Activated CD8-positive, alpha-beta T cell treated with anti-CD3 and anti-CD28 coated beads for 36 hours (primary cell): ENCODE results near the gene ERCC1. TPM values are rescaled to one million over a fixed set of nuclear protein-coding genes. Genes with fewer than 3 reads are reported as not detected.
A peak's percentile ranks its signal among the peaks of the same experiment; 100 is the strongest.

Experiments
- ATAC-seq: fragments of 200-7000 bp; cut with Tn5 transposase; one replicate; pipeline ENCODE4 v1.10.0; 2021; ENCODE audit warnings: mild to moderate bottlenecking, moderate library complexity
- CTCF ChIA-PET: fragments of 350-600 bp; sonication (Branson Sonifier 250); formaldehyde crosslinking; loops from one replicate; lab custom pipeline; 2021; ENCODE audit warnings: antibody characterized with exemption; lab: Charles Lee
- POLR2A ChIA-PET: fragments of 350-600 bp; sonication (Branson Sonifier 250); formaldehyde crosslinking; loops from one replicate; lab custom pipeline; 2021; ENCODE audit warnings: antibody characterized with exemption; lab: Charles Lee
- DNase-seq: peaks from one replicate; pipeline ENCODE4 v3.0.0-alpha.2; 2020
- H3K27ac Mint-ChIP-seq: one replicate; pipeline ENCODE4 v1.8.0; 2021; ENCODE audit warnings: mild to moderate bottlenecking, mixed read lengths
- H3K27me3 Mint-ChIP-seq: one replicate; pipeline ENCODE4 v1.8.0; 2021; ENCODE audit warnings: mixed read lengths
- H3K36me3 Mint-ChIP-seq: one replicate; pipeline ENCODE4 v1.8.0; 2021; ENCODE audit warnings: low read depth, mixed read lengths
- H3K4me1 Mint-ChIP-seq: one replicate; pipeline ENCODE4 v1.8.0; 2021; ENCODE audit warnings: low read depth, mixed read lengths
- H3K4me3 Mint-ChIP-seq: one replicate; pipeline ENCODE4 v1.8.0; 2021; ENCODE audit warnings: mild to moderate bottlenecking, moderate library complexity, mixed read lengths
- H3K9me3 Mint-ChIP-seq: one replicate; pipeline ENCODE4 v1.8.0; 2021; ENCODE audit warnings: mixed read lengths
- CTCF ChIP-seq: fragments of 200-600 bp; IDR thresholded peaks from one replicate; pipeline ENCODE4 v1.8.0; 2022; ENCODE audit warnings: antibody characterized with exemption, mild to moderate bottlenecking
- intact Hi-C: fragments of 100-400 bp; cut with micrococcal nuclease; formaldehyde crosslinking; loops from one replicate; pipeline ENCODE4 v1.10.0; 2022
- total RNA-seq, 2 experiments: library from RNA; stranded (reverse); gene quantifications; one replicate each; pipeline ENCODE4 v1.2.3, GENCODE V29; 2021

Gene ERCC1
- total RNA-seq, 2 experiments from 2014 or later: 41.6 to 46.5 TPM

DNA sequence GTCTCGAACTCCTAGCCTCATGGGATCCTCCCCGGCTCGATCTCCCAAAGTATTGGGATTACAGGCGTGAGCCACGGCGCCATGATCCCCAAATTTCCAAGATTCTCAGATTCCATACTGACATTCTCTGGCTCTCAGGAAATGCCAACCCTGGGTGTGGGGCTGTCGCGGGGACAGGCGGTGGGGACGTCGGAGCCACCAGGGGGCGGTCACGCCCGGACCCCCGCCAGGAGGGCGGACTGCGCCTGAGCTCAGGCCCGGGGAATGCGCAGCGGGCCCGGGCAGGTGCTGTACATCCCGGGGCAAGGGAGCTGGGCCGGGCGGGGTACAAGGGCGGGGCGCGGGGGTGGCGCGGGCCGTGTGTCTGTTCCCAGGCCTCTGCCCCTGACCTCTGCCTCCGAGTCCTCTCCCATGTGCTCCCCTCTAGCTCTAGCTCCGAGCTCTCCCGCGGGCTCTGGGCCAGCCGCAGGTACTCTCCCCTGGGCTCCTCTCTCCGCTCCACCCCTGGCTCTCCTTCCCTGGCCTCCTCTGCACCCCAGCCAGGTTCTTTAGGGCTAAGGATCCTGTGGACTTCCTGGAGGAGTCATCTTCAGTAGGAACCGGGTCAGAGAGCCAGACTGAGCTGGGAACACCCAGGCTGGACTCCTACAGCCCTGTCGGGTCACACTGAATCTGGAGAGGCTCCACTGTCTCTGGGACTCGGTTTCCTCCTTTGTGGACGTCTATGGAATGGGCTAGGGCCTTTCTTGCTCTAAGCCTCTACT lies 21.2 kb downstream of the ERCC1 start:
- ATAC-seq (no peak), DNase-seq (peak; percentile 36)
- H3K36me3 Mint-ChIP-seq: peaks cover 2% of the 10 kb centered on the region
- H3K27me3 Mint-ChIP-seq: peaks cover 44% of the 10 kb centered on the region
- H3K27ac Mint-ChIP-seq: no peak overlapping the region
- intact Hi-C loops: no loop called here
- ChIA-PET POLR2A (interaction anchor here (0.6 to 1.1 kb wide), 3 partner anchors 11 to 76 kb away, joined by 3 to 4 read pairs (median 4); no protein-coding TSS in a partner anchor), CTCF (interaction anchor here (0.6 to 3.7 kb wide), 22 partner anchors 9 to 310 kb away, joined by 3 to 32 read pairs (median 4); no protein-coding TSS in a partner anchor)
- H3K4me3 Mint-ChIP-seq: no peak overlapping the region
- peaks cover 26% of the 10 kb centered on the region for H3K4me1 Mint-ChIP-seq
- TF ChIP-seq CTCF: peak; percentile 50
- no peaks in the 10 kb centered on the region for H3K9me3 Mint-ChIP-seq

DNA sequence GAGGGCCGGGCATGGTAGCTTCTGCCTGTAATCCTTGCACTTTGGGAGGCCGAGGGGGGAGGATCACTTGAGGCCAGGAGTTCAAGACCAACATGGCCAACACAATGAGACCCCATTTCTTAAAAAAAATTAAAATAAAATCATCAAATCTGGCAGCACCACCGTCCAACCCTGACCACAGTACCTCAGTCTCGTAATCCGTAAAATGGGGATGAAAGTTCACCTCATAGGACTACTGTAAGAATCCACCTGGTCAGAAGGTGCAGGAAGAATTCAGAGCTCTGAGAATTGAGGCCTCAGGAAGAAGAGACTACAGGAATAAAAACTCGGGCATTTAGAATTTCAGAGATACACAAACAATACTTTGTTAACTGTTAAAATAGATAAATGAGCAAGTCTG lies 21.9 kb downstream of the ERCC1 start:
- peaks cover 48% of the 10 kb centered on the region for H3K27me3 Mint-ChIP-seq
- no peaks in the 10 kb centered on the region for H3K9me3 Mint-ChIP-seq
- H3K4me1 Mint-ChIP-seq: peaks cover 27% of the 10 kb centered on the region
- ChIA-PET POLR2A (interaction anchor here (1.1 kb wide), 1 partner anchor 77 kb away, joined by 4 read pairs; no protein-coding TSS in a partner anchor), CTCF (interaction anchor here (0.7 to 3.7 kb wide), 20 partner anchors 8 to 310 kb away, joined by 3 to 32 read pairs (median 4); no protein-coding TSS in a partner anchor)
- TF ChIP-seq CTCF: no peak
- no peak for DNase-seq
- peaks cover 2% of the 10 kb centered on the region for H3K36me3 Mint-ChIP-seq
- ATAC-seq: no peak
- intact Hi-C loops: no loop called here
- H3K27ac Mint-ChIP-seq: no peak overlapping the region
- no peak overlapping the region for H3K4me3 Mint-ChIP-seq

GRCh38 chr19:45400192-45400591 lies 23.5 kb downstream of the ERCC1 start:
- POLR2A ChIA-PET: interaction anchor here (0.6 kb wide), 1 partner anchor 180 kb away, joined by 3 read pairs; no protein-coding TSS in a partner anchor
- no peak overlapping the region for H3K27ac Mint-ChIP-seq
- intact Hi-C loops: no loop called here
- no peak overlapping the region for H3K4me3 Mint-ChIP-seq
- no peaks in the 10 kb centered on the region for H3K9me3 Mint-ChIP-seq
- H3K4me1 Mint-ChIP-seq: peaks cover 26% of the 10 kb centered on the region
- CTCF ChIA-PET: interaction anchor here (2.2 to 3.7 kb wide), 4 partner anchors 39 to 95 kb away, joined by 6 to 32 read pairs (median 17); no protein-coding TSS in a partner anchor
- DNase-seq: no peak
- H3K36me3 Mint-ChIP-seq: peaks cover 2% of the 10 kb centered on the region
- peaks cover 56% of the 10 kb centered on the region for H3K27me3 Mint-ChIP-seq
- no peak for ATAC-seq
- TF ChIP-seq CTCF: no peak

DNA sequence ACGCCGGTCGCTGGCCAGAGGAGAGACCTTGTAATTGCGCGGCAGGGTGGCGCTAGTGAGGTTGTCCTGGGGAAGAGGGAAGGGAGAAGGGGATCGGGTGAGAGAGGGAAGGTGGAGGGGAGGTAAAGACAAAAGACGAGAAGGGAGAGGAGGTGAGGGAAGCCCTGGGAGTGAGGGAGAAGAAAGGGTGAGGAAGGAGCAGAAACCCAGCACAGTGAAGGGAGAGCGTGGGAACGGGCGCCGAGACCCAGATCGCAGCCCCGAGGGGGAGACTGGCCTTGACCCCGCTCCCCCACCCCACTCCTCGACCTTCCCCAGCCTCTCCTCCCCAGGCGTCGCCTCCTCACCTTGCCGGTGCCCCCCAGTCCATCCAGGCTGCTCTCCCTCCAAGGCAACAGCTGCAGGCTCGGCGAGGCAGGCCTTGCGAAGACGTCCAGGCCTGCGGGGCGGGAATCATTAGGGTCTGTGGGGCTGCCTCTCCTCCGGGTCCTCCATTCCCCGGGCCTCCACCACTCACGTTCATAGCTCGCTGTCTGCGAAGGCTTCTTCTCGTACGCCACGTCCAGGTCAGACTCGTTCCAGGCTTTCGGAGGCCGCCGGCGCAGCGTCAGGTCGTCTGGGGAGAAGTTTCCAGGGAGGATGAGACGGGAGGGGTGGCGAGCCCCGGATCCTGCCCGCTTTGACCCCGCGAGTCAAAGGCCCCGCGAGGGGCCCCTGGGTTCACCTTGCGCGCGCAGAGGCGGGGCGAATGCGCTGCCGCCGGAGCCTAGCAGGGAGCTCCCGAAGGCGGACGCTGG lies 27.7 kb downstream of the ERCC1 start:
- H3K27me3 Mint-ChIP-seq: peaks cover 30% of the 10 kb centered on the region
- no peak overlapping the region for H3K27ac Mint-ChIP-seq
- no peaks in the 10 kb centered on the region for H3K9me3 Mint-ChIP-seq
- DNase-seq: no peak
- peak; percentile 19 for ATAC-seq
- H3K4me1 Mint-ChIP-seq: peaks cover 9% of the 10 kb centered on the region
- POLR2A ChIA-PET: no interaction called here
- no peak overlapping the region for H3K4me3 Mint-ChIP-seq
- no peak for TF ChIP-seq CTCF
- intact Hi-C loops: no loop called here
- CTCF ChIA-PET: interaction anchor here (0.9 to 2.0 kb wide), 3 partner anchors 45 to 89 kb away, joined by 3 to 6 read pairs (median 3); no protein-coding TSS in a partner anchor
- H3K36me3 Mint-ChIP-seq: no peaks in the 10 kb centered on the region
